Calu3 (cell line): ENCODE results near the gene ABR. TPM values are rescaled to one million over a fixed set of nuclear protein-coding genes. Genes with fewer than 3 reads are reported as not detected.

Source experiments
- BruUV-seq: library from RNA; stranded (reverse); fragments of 400-500 nt; replicated peaks from 2 replicates; lab custom pipeline; 2021; lab: Mats Ljungman, UMichigan
- CTCF ChIA-PET: fragments of 300-600 bp; sonication (Branson Sonifier 250); formaldehyde crosslinking; loops from one replicate; lab custom pipeline; 2022; ENCODE audit warnings: antibody characterized with exemption; lab: Charles Lee
- DNase-seq: peaks from one replicate; pipeline ENCODE4 v3.0.0; 2022
- H3K27ac Mint-ChIP-seq: one replicate; pipeline ENCODE4 v1.8.0; 2022; ENCODE audit warnings: mixed read lengths; ENCODE audit not compliant: unreplicated experiment
- H3K27me3 Mint-ChIP-seq: one replicate; pipeline ENCODE4 v1.8.0; 2022; ENCODE audit warnings: mixed read lengths; ENCODE audit not compliant: unreplicated experiment
- H3K36me3 Mint-ChIP-seq: one replicate; pipeline ENCODE4 v1.8.0; 2022; ENCODE audit warnings: mild to moderate bottlenecking, moderate library complexity, mixed read lengths; ENCODE audit not compliant: insufficient read depth, unreplicated experiment
- H3K4me1 Mint-ChIP-seq: one replicate; pipeline ENCODE4 v1.8.0; 2022; ENCODE audit warnings: mild to moderate bottlenecking, low read depth, mixed read lengths; ENCODE audit not compliant: unreplicated experiment
- H3K4me3 Mint-ChIP-seq: one replicate; pipeline ENCODE4 v1.8.0; 2022; ENCODE audit warnings: mild to moderate bottlenecking, low read depth, moderate library complexity, mixed read lengths; ENCODE audit not compliant: unreplicated experiment
- H3K9me3 Mint-ChIP-seq: one replicate; pipeline ENCODE4 v1.8.0; 2022; ENCODE audit warnings: low read depth, mixed read lengths; ENCODE audit not compliant: unreplicated experiment
- intact Hi-C: fragments of 100-400 bp; cut with micrococcal nuclease; formaldehyde crosslinking; loops from one replicate; pipeline ENCODE4 v1.10.0; 2022; ENCODE audit not compliant: unreplicated experiment
- total RNA-seq: library from RNA; stranded (reverse); gene quantifications from 2 replicates; pipeline ENCODE4 v1.2.3, GENCODE V29; 2022
- TF ChIP-seq, protein P1 (sequence below): fragments of 200-600 bp; IDR thresholded peaks from one replicate; pipeline ENCODE4 v1.8.0; 2022; ENCODE audit warnings: antibody characterized with exemption; ENCODE audit not compliant: unreplicated experiment

The ABR gene
- total RNA-seq, 1 experiment from 2014 or later: 92.7 TPM

DNA sequence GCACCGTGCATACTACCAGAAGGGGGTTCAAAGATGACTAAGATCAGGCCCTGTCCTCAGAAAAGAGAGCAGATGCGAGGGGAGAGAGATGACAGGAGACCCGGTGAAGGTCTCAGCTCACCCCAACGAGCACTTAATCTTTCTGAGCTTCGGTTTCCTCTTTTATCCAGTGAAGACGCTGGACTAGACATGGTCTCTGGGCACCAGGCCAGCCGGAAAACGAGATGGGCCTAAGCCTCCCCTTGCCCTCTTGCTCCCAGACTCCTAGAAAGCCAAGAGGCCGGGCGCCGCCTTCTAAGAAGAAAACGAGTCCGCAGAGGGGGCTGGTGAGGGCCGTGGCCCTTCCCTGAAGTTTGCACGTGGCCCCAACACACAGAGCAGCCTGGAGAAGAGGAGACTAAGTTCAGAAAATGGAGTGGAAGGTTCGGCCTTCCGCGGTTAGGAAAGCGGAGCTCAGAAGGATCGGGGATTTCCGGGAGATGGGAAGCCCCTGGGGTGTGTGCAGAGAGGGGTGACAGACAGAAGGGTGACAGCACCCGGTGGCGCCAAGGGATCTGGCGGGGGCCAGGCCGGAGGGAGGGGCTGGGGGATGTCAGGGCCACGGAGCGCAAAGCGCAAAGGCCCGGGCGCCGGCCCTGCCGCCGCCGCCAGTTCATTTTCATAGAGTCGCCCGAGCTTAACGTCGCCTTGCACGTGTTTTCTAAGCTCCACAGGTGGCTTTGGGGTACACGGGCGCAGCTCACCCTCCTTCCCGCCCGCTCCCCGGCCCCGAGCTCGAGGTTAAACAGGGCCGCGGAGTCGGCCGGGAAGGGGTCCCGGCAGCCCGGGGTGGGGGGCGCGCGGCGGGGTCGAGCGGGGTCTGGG lies 48.4 kb upstream of the ABR start:
- TF ChIP-seq, protein P1, sequence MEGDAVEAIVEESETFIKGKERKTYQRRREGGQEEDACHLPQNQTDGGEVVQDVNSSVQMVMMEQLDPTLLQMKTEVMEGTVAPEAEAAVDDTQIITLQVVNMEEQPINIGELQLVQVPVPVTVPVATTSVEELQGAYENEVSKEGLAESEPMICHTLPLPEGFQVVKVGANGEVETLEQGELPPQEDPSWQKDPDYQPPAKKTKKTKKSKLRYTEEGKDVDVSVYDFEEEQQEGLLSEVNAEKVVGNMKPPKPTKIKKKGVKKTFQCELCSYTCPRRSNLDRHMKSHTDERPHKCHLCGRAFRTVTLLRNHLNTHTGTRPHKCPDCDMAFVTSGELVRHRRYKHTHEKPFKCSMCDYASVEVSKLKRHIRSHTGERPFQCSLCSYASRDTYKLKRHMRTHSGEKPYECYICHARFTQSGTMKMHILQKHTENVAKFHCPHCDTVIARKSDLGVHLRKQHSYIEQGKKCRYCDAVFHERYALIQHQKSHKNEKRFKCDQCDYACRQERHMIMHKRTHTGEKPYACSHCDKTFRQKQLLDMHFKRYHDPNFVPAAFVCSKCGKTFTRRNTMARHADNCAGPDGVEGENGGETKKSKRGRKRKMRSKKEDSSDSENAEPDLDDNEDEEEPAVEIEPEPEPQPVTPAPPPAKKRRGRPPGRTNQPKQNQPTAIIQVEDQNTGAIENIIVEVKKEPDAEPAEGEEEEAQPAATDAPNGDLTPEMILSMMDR: no peak
- Mint-ChIP-seq H3K36me3 (peaks cover 24% of the 10 kb centered on the region), H3K9me3 (no peaks in the 10 kb centered on the region), H3K27me3 (peaks cover 54% of the 10 kb centered on the region), H3K4me1 (peaks cover 24% of the 10 kb centered on the region), H3K4me3 (peak overlapping the region; percentile 83), H3K27ac (peak overlapping the region; percentile 64)
- CTCF ChIA-PET: interaction anchor here (0.5 to 0.6 kb wide), 2 partner anchors 30 to 394 kb away, joined by 3 to 4 read pairs; no protein-coding TSS in a partner anchor
- DNase-seq: no peak
- intact Hi-C loops: no loop called here
- no TSS peak for BruUV-seq

DNA sequence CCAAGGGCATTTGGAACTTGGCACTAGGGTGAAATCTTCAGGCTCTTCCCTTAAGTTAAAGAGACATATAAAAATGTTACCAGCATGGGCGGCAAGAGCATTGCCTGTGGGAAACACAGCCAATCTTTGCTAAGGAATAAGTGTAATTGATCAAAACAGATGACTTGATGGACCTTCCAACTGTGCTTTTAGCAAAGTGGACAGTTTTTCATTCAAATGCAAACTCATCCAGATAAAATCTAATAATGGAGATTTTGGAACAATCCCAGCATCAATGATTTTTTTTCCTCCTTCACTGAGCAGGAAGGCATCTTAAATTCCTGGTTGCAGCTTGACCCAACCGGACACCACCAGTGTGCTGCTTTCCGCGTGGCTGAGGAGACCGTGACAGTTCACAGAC lies 47.6 kb upstream of the ABR start:
- H3K27me3 Mint-ChIP-seq: peaks cover 49% of the 10 kb centered on the region
- H3K4me3 Mint-ChIP-seq: peak overlapping the region; percentile 83
- no peaks in the 10 kb centered on the region for H3K9me3 Mint-ChIP-seq
- intact Hi-C loops: no loop called here
- CTCF ChIA-PET: no interaction called here
- TF ChIP-seq, protein P1: no peak
- H3K4me1 Mint-ChIP-seq: peaks cover 24% of the 10 kb centered on the region
- peaks cover 24% of the 10 kb centered on the region for H3K36me3 Mint-ChIP-seq
- no peak for DNase-seq
- no TSS peak for BruUV-seq
- H3K27ac Mint-ChIP-seq: no peak overlapping the region

DNA sequence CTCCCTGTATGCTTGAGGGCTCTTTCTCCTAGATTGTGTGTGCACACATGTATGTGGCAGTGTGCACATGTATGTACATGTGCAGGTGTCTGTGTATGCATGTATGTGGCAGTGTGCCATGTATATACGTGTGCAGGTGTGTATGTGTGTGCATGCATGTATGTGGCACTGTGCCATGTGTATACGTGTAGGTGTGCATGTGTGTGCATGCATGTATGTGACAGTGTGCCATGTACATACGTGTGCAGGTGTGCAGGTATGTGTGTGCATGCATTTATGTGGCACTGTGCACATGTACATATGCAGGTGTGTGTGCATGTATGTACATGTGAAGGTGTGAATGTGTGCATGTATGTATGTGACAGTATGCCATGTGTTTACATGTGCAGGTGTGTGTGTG lies 46.5 kb upstream of the ABR start:
- CTCF ChIA-PET: no interaction called here
- peaks cover 44% of the 10 kb centered on the region for H3K27me3 Mint-ChIP-seq
- intact Hi-C loops: no loop called here

DNA sequence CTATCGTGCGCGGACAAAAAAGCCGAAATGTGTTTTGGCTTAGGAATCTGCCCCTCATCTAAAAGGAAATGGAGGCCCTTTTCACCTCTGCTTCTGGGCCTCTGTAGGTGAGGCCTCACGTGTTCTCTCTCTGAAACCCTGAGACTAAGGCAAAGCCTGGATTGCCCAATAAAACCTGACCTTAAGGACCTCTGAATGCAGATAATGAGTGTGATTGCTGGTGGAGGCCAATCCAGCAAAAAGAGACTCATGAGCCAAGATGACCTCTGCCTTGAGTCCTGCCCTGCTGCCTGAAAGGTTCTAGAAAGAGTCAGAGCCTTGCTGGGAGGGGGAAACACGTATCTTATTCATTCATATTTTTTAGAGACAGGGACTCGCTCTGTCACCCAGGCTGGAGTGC lies 44.5 kb upstream of the ABR start:
- CTCF ChIA-PET: no interaction called here
- no peak overlapping the region for H3K4me3 Mint-ChIP-seq
- H3K4me1 Mint-ChIP-seq: peaks cover 8% of the 10 kb centered on the region
- BruUV-seq: no TSS peak
- H3K27me3 Mint-ChIP-seq: peaks cover 33% of the 10 kb centered on the region
- H3K36me3 Mint-ChIP-seq: peaks cover 12% of the 10 kb centered on the region
- DNase-seq: no peak
- no peak overlapping the region for H3K27ac Mint-ChIP-seq
- TF ChIP-seq, protein P1: no peak
- intact Hi-C loops: no loop called here
- H3K9me3 Mint-ChIP-seq: no peaks in the 10 kb centered on the region

More for the DNA sequence above, 46.5 kb upstream of the ABR start:
- Mint-ChIP-seq H3K9me3 (no peaks in the 10 kb centered on the region), H3K4me1 (peaks cover 15% of the 10 kb centered on the region), H3K4me3 (no peak overlapping the region), H3K27ac (no peak overlapping the region), H3K36me3 (peaks cover 24% of the 10 kb centered on the region)
- TF ChIP-seq, protein P1: no peak
- no TSS peak for BruUV-seq
- DNase-seq: no peak
